Osteocyte (in vitro differentiated cells): ENCODE results near the gene DNAJC21. TPM values are rescaled to one million over a fixed set of nuclear protein-coding genes. Genes with fewer than 3 reads are reported as not detected.

ENCODE experiments used
- DNase-seq: peaks from one replicate; pipeline ENCODE4 v3.0.0; 2021; ENCODE audit warnings: mixed read lengths; ENCODE audit not compliant: unreplicated experiment; ENCODE audit errors: extremely low spot score
- H3K27ac Mint-ChIP-seq: one replicate; pipeline ENCODE4 v1.8.0; 2021; ENCODE audit warnings: mild to moderate bottlenecking, mixed read lengths; ENCODE audit not compliant: unreplicated experiment
- H3K27me3 Mint-ChIP-seq: one replicate; pipeline ENCODE4 v1.8.0; 2021; ENCODE audit warnings: mixed read lengths; ENCODE audit not compliant: unreplicated experiment
- H3K36me3 Mint-ChIP-seq: one replicate; pipeline ENCODE4 v1.8.0; 2021; ENCODE audit warnings: mixed read lengths; ENCODE audit not compliant: unreplicated experiment
- H3K4me1 Mint-ChIP-seq: one replicate; pipeline ENCODE4 v1.8.0; 2021; ENCODE audit warnings: mixed read lengths; ENCODE audit not compliant: unreplicated experiment
- H3K4me3 Mint-ChIP-seq: one replicate; pipeline ENCODE4 v1.8.0; 2021; ENCODE audit warnings: mild to moderate bottlenecking, moderate library complexity, mixed read lengths; ENCODE audit not compliant: unreplicated experiment
- H3K9me3 Mint-ChIP-seq: one replicate; pipeline ENCODE4 v1.8.0; 2021; ENCODE audit warnings: mixed read lengths; ENCODE audit not compliant: unreplicated experiment
- CTCF ChIP-seq: fragments of 200-600 bp; sonication (generic); IDR thresholded peaks from 2 replicates; pipeline ENCODE4 v1.5.0; 2021; ENCODE audit warnings: antibody characterized with exemption, mild to moderate bottlenecking, moderate library complexity
- total RNA-seq: library from RNA; stranded (reverse); gene quantifications from 2 replicates; pipeline ENCODE4 v1.2.1, GENCODE V29; 2021

The DNAJC21 gene
- total RNA-seq, 1 donor from 2014 or later, result 37.5 TPM

- Mint-ChIP-seq H3K4me3 (no peak overlapping the region), H3K36me3 (peaks cover 4% of the 10 kb centered on the region), H3K9me3 (no peaks in the 10 kb centered on the region), H3K4me1 (peaks cover 9% of the 10 kb centered on the region), H3K27ac (no peak overlapping the region), H3K27me3 (no peaks in the 10 kb centered on the region)
- TF ChIP-seq CTCF, result no peak
- no peak for DNase-seq
Measured at GRCh38 chr5:34899066-34899465, 30.3 kb upstream of the DNAJC21 start.

GRCh38 chr5:34900652-34901051 is 28.7 kb upstream of the DNAJC21 start:
- H3K27me3 Mint-ChIP-seq, result no peaks in the 10 kb centered on the region
- DNase-seq, result no peak
- no peak overlapping the region for H3K27ac Mint-ChIP-seq
- no peaks in the 10 kb centered on the region for H3K9me3 Mint-ChIP-seq
- no peak for TF ChIP-seq CTCF
- H3K36me3 Mint-ChIP-seq, result peaks cover 4% of the 10 kb centered on the region
- no peak overlapping the region for H3K4me3 Mint-ChIP-seq
- H3K4me1 Mint-ChIP-seq, result peaks cover 9% of the 10 kb centered on the region

- no peak overlapping the region for H3K27ac Mint-ChIP-seq
- TF ChIP-seq CTCF, result no peak
- H3K4me3 Mint-ChIP-seq, result no peak overlapping the region
- H3K36me3 Mint-ChIP-seq, result peaks cover 4% of the 10 kb centered on the region
- no peaks in the 10 kb centered on the region for H3K4me1 Mint-ChIP-seq
- H3K9me3 Mint-ChIP-seq, result no peaks in the 10 kb centered on the region
- H3K27me3 Mint-ChIP-seq, result no peaks in the 10 kb centered on the region
- no peak for DNase-seq
Measured at GRCh38 chr5:34903260-34903659, 26.1 kb upstream of the DNAJC21 start.

- Mint-ChIP-seq H3K27ac (no peak overlapping the region), H3K4me1 (no peaks in the 10 kb centered on the region), H3K36me3 (peaks cover 17% of the 10 kb centered on the region), H3K27me3 (no peaks in the 10 kb centered on the region), H3K9me3 (no peaks in the 10 kb centered on the region), H3K4me3 (no peak overlapping the region)
- TF ChIP-seq CTCF, result peak; percentile 70
- DNase-seq, result no peak
Measured at GRCh38 chr5:34905564-34905963, 23.8 kb upstream of the DNAJC21 start.

- Mint-ChIP-seq H3K27me3 (no peaks in the 10 kb centered on the region), H3K36me3 (peaks cover 28% of the 10 kb centered on the region), H3K27ac (no peak overlapping the region), H3K4me1 (peaks cover 32% of the 10 kb centered on the region), H3K4me3 (no peak overlapping the region), H3K9me3 (no peaks in the 10 kb centered on the region)
- no peak for TF ChIP-seq CTCF
- no peak for DNase-seq
Measured at GRCh38 chr5:34913072-34913471, 16.3 kb upstream of the DNAJC21 start.
